ENCODE results near the gene FOXE1. TPM values are rescaled to one million over a fixed set of nuclear protein-coding genes. Genes with fewer than 3 reads are reported as not detected.

FOXE1 gene
- total RNA-seq, 1 donor from 2014 or later, result not detected

DNA sequence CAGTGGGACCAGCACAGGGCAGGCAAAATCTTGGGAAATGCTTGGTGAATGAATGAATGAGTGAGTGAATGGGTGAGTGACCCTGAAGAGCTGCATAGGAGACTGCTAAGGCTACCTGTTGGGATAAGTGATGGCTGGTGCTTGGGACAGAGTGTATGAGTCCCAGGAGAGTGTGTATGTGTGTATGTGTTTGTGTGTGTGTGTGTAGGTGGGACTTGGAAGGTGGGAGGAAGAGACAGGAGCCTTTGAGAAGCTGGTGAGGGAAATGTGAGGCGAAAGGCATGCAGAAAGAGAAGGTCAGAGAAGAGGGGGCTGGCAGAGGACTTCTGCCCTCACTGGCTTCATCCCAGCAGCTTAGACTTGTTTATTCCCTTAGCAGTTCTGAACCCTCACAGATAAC is 33.3 kb upstream of the FOXE1 start:
- no peaks in the 10 kb centered on the region for H3K36me3 ChIP-seq
- H3K4me1 ChIP-seq, result no peaks in the 10 kb centered on the region
- peaks cover 17% of the 10 kb centered on the region for H3K9me3 ChIP-seq (replicated peaks)
- H3K4me3 ChIP-seq, result no peak overlapping the region
- DNase-seq, result no peak
- peaks cover 78% of the 10 kb centered on the region for H3K27me3 ChIP-seq (ENCODE audit: low read depth)
- TF ChIP-seq, protein P1, sequence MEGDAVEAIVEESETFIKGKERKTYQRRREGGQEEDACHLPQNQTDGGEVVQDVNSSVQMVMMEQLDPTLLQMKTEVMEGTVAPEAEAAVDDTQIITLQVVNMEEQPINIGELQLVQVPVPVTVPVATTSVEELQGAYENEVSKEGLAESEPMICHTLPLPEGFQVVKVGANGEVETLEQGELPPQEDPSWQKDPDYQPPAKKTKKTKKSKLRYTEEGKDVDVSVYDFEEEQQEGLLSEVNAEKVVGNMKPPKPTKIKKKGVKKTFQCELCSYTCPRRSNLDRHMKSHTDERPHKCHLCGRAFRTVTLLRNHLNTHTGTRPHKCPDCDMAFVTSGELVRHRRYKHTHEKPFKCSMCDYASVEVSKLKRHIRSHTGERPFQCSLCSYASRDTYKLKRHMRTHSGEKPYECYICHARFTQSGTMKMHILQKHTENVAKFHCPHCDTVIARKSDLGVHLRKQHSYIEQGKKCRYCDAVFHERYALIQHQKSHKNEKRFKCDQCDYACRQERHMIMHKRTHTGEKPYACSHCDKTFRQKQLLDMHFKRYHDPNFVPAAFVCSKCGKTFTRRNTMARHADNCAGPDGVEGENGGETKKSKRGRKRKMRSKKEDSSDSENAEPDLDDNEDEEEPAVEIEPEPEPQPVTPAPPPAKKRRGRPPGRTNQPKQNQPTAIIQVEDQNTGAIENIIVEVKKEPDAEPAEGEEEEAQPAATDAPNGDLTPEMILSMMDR (IDR thresholded peaks at IDR 0.05; ENCODE audit: borderline replicate concordance), result no peak
- H3K27ac ChIP-seq (replicated peaks), result no peak overlapping the region
- intact Hi-C loops (cut with micrococcal nuclease), result no loop called here

DNA sequence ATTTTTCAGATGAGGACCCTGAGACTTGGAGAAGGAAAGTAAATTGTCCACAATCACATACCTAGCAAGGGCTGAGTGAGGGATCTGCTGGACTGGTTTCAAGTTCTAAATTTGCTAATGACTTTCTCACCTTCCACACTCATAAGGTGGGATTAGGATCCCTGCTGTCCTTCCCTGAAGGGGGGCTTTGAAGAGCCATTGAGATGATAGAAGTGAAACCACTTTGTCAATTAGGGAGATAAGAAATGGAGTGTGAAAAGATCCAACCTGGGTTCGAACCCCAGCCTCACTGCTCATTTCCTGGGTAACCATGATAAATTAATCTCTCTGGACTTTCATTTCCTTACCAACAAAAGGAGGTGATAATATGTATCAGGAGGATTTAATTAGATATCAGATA is 32.7 kb upstream of the FOXE1 start:
- Histone ChIP-seq H3K4me3 (no peak overlapping the region), H3K36me3 (no peaks in the 10 kb centered on the region), H3K27me3 (ENCODE audit: low read depth) (peaks cover 83% of the 10 kb centered on the region), H3K27ac (replicated peaks) (no peak overlapping the region), H3K4me1 (no peaks in the 10 kb centered on the region), H3K9me3 (replicated peaks) (peaks cover 17% of the 10 kb centered on the region)
- intact Hi-C loops (cut with micrococcal nuclease), result no loop called here
- TF ChIP-seq, protein P1 (IDR thresholded peaks at IDR 0.05; ENCODE audit: borderline replicate concordance), result no peak
- no peak for DNase-seq

- H3K4me3 ChIP-seq, result no peak overlapping the region
- peaks cover 52% of the 10 kb centered on the region for H3K27me3 ChIP-seq (ENCODE audit: low read depth)
- H3K9me3 ChIP-seq (replicated peaks), result no peaks in the 10 kb centered on the region
- H3K27ac ChIP-seq (replicated peaks), result no peak overlapping the region
- peaks cover 6% of the 10 kb centered on the region for H3K4me1 ChIP-seq
- TF ChIP-seq, protein P1 (IDR thresholded peaks at IDR 0.05; ENCODE audit: borderline replicate concordance), result no peak
- H3K36me3 ChIP-seq, result no peaks in the 10 kb centered on the region
- no peak for DNase-seq
- intact Hi-C loops (cut with micrococcal nuclease), result no loop called here
Measured at GRCh38 chr9:97830884-97831829, 21.9 kb upstream of the FOXE1 start.

DNA sequence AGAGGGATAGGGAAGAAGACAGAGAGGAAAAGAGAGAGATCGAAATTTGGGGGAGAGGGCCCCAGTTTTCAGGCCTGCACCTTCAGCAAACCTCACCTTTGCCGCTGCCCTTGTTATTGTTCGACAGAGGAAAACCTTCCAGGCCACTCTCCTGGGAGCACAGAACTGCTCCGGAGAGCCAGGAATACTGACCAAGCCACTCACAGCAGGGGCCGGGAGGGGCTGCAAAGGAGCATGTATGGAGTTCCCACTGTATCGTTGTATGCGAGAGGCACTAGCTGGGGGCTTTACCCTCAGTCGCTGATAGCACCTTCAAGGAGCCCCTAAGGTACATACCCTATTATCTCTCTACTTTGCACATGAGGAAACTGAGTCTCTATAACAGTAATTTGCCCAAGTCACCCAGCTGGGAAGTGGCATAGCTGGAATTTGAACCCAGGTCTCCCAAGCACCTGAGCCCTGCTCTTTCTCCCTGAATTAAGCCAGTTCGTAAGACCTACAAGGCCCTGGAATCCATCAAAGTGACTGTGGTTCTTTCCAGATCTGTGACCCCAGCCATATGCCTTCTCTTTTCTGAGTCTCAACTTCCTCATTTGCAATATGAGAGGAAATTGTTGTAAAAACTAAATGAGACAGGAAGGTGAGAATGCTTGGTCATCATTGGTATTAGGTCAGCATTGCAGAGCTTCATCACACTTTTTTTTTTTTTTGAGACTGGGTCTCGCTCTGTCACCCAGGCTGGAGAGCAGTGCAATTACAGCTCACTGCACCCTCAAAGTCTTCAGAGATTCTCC is 21.0 kb upstream of the FOXE1 start:
- Histone ChIP-seq H3K36me3 (no peaks in the 10 kb centered on the region), H3K9me3 (replicated peaks) (no peaks in the 10 kb centered on the region), H3K4me3 (no peak overlapping the region), H3K4me1 (peaks cover 6% of the 10 kb centered on the region), H3K27ac (replicated peaks) (no peak overlapping the region), H3K27me3 (ENCODE audit: low read depth) (peaks cover 51% of the 10 kb centered on the region)
- TF ChIP-seq, protein P1 (IDR thresholded peaks at IDR 0.05; ENCODE audit: borderline replicate concordance), result no peak
- intact Hi-C loops (cut with micrococcal nuclease), result no loop called here
- DNase-seq, result no peak

DNA sequence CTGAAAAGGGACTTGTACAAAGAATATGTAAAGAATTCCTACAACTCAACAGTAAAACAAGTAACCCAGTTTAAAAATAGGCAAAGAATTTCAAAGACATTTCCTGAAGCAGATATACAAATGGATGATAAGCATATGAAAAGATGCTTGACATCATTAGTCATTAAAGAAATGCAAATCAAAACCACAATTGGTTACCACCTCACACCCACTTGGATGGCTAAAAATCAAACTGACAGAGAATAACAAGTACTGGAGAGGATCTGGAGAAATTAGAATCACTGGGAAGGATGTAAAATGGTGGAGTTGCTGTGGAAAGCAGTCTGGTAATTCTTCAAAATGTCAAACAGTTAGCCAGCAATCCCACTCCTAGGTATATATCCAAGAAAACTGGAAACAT is 12.5 kb upstream of the FOXE1 start:
- no peak for DNase-seq
- no peaks in the 10 kb centered on the region for H3K9me3 ChIP-seq (replicated peaks)
- no peaks in the 10 kb centered on the region for H3K36me3 ChIP-seq
- intact Hi-C loops (cut with micrococcal nuclease), result no loop called here
- TF ChIP-seq, protein P1 (IDR thresholded peaks at IDR 0.05; ENCODE audit: borderline replicate concordance), result no peak
- H3K27ac ChIP-seq (replicated peaks), result no peak overlapping the region
- no peaks in the 10 kb centered on the region for H3K4me1 ChIP-seq
- H3K27me3 ChIP-seq (ENCODE audit: low read depth), result peaks cover 99% of the 10 kb centered on the region
- no peak overlapping the region for H3K4me3 ChIP-seq

Data from left ventricle myocardium inferior (tissue), 1 donor.